ENCODE results near the gene IGFBP2. TPM values are rescaled to one million over a fixed set of nuclear protein-coding genes. Genes with fewer than 3 reads are reported as not detected.

IGFBP2 gene
- total RNA-seq, 1 experiment from 2014 or later = 363 TPM

DNA sequence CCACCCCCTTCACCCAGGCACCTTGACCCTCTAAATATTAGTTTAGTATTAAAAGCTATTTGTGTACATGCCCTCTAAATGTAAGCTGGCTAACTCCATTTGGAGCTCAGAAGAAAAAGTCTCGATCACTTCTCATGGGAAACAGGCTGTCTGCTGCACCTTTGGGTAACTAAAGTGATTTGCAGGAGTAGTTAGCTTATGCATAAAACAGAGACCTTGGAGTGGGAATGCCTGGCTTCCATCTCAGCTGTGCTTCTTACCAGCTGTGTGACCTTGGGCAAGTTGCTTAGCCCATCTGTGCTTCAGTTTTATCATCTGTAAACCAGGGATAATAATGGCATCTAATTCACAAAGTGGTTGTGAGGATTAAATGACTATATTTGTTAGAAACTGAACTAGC lies 29.9 kb downstream of the IGFBP2 start:
- Histone ChIP-seq H3K4me1 (ENCODE audit: insufficient read depth, low read length) (peaks cover 4% of the 10 kb centered on the region; the same call in 1 of the 2 replicates), H3K79me2 (ENCODE audit: insufficient read depth, low read length) (no peaks in the 10 kb centered on the region), H2BK12ac (ENCODE audit: insufficient read length, low read depth, low read length) (no peak overlapping the region), H2BK5ac (ENCODE audit: insufficient read length, low read length) (no peak overlapping the region), H2AK5ac (ENCODE audit: insufficient read length, low read length) (no peak overlapping the region), H4K91ac (ENCODE audit: insufficient read length, low read depth, low read length) (no peak overlapping the region), H4K5ac (ENCODE audit: insufficient read length, low read depth, low read length) (no peak overlapping the region), H3K18ac (ENCODE audit: insufficient read length, low read depth, low read length) (no peak overlapping the region), H2AFZ (ENCODE audit: low read length) (no peak overlapping the region), H3K4ac (ENCODE audit: low read depth, low read length) (no peak overlapping the region), H3K4me2 (ENCODE audit: insufficient read depth, insufficient read length, low read length) (no peak overlapping the region), H3K23me2 (ENCODE audit: insufficient read length, low read depth, low read length, poor library complexity, severe bottlenecking) (no peaks in the 10 kb centered on the region), H3K27ac (ENCODE audit: insufficient read length, low read depth, low read length) (no peak overlapping the region), H3K27me3 (ENCODE audit: insufficient read depth, low read length) (no peaks in the 10 kb centered on the region), H3K9ac (ENCODE audit: extremely low read depth, insufficient read length, low read length) (no peak overlapping the region), H3T11ph (ENCODE audit: low read length) (no peak overlapping the region), H4K8ac (replicated peaks; ENCODE audit: insufficient read length, low read depth, low read length) (no peak overlapping the region), H3K79me1 (ENCODE audit: insufficient read depth, low read depth, low read length, poor library complexity, severe bottlenecking) (no peaks in the 10 kb centered on the region), H2BK20ac (ENCODE audit: low read depth, low read length, poor library complexity, severe bottlenecking) (no peak overlapping the region), H3K9me3 (ENCODE audit: control insufficient read depth, low read depth, low read length) (no peaks in the 10 kb centered on the region), H3K14ac (ENCODE audit: insufficient read depth, low read length) (no peak overlapping the region), H4K20me1 (ENCODE audit: control insufficient read depth, insufficient read depth, insufficient read length) (no peaks in the 10 kb centered on the region), H2BK120ac (ENCODE audit: low read depth, low read length, poor library complexity, severe bottlenecking) (no peak overlapping the region), H3K23ac (ENCODE audit: insufficient read length, low read depth, low read length) (no peak overlapping the region), H2BK15ac (ENCODE audit: low read depth, low read length) (no peak overlapping the region), H3K56ac (ENCODE audit: insufficient read length, low read depth, low read length) (no peak overlapping the region)
- Mint-ChIP-seq H3K4me1 (peaks cover 22 to 29% of the 10 kb centered on the region in 2 experiments), H3K4me3 (no peak overlapping the region), H3K27me3 (ENCODE audit: low read depth) (no peaks in the 10 kb centered on the region; the same call in 1 of the 2 replicates), H3K9me3 (no peaks in the 10 kb centered on the region), H3K36me3 (ENCODE audit: insufficient read depth in 1 of 3, low read depth in 3 of 3) (peaks cover 30 to 53% (median 48%) of the 10 kb centered on the region in 3 experiments), H3K27ac (no peak overlapping the region)
- TF ChIP-seq, protein P1, sequence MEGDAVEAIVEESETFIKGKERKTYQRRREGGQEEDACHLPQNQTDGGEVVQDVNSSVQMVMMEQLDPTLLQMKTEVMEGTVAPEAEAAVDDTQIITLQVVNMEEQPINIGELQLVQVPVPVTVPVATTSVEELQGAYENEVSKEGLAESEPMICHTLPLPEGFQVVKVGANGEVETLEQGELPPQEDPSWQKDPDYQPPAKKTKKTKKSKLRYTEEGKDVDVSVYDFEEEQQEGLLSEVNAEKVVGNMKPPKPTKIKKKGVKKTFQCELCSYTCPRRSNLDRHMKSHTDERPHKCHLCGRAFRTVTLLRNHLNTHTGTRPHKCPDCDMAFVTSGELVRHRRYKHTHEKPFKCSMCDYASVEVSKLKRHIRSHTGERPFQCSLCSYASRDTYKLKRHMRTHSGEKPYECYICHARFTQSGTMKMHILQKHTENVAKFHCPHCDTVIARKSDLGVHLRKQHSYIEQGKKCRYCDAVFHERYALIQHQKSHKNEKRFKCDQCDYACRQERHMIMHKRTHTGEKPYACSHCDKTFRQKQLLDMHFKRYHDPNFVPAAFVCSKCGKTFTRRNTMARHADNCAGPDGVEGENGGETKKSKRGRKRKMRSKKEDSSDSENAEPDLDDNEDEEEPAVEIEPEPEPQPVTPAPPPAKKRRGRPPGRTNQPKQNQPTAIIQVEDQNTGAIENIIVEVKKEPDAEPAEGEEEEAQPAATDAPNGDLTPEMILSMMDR (conservative IDR thresholded peaks at IDR 0.05) = no peak
- DNase-seq = no peak
- no CpG with 5 or more reads among the region's 1 CpG for WGBS (ENCODE audit: extremely low coverage, insufficient read length, low lambda C conversion rate)
